Tibial nerve (tissue), 4 donors: Measurements from ENCODE around the gene SYN1.

Experiments
- CTCF ChIP-seq, 5 experiments: fragments of 200-600 bp in 3 of 5; fragments of 450-650 bp in 2 of 5; sonication (generic) in 3 of 5; IDR thresholded peaks; one replicate each; pipeline ENCODE4 v1.5.1; 2016 to 2019; ENCODE audit warnings: antibody characterized with exemption in 5 of 5, mild to moderate bottlenecking in 3 of 5, moderate library complexity in 2 of 5
- EP300 ChIP-seq, 2 donors: sonication (generic); formaldehyde crosslinking; IDR thresholded peaks; one replicate each; pipeline ENCODE4 v1.6.1; 2017; ENCODE audit warnings: antibody characterized with exemption in 2 of 2, mild to moderate bottlenecking in 1 of 2
- POLR2A ChIP-seq, 2 donors: fragments of 450-650 bp; IDR thresholded peaks; one replicate each; pipeline ENCODE4 v1.6.1; 2017; ENCODE audit warnings: antibody characterized with exemption in 2 of 2, mild to moderate bottlenecking in 2 of 2, moderate library complexity in 2 of 2

DNA sequence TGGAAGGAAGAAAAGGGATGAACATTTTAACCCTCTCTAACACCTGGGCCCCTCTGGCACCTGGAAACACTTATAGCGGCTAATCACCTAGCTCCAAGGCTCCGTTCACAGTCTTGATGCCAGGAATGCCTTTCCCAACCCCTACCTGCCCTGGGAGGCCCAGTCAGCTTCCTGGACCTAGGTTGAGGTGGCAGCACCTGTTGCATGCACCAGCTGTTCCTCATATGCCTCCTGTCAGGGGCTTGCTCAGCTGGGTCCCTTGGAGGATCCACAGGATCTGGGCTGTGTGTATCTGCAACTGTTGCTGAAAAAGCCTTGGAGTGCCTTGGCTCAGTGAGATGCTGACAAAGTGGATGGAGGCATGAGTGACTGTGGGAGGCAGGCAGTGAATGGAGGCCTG lies 5.7 kb upstream of the SYN1 start:
- no peak for TF ChIP-seq CTCF (IDR thresholded peaks at IDR 0.05)
- no peak for TF ChIP-seq POLR2A (IDR thresholded peaks at IDR 0.05)
- no peak for TF ChIP-seq EP300 (IDR thresholded peaks at IDR 0.05)
